ENCODE results near the gene TMPRSS2. TPM values are rescaled to one million over a fixed set of nuclear protein-coding genes. Genes with fewer than 3 reads are reported as not detected.

The TMPRSS2 gene
- total RNA-seq, 4 donors from 2014 or later, result 14.2 to 47.3 (median 15.6) TPM

- intact Hi-C loops (cut with DNase I), result no loop called here
- no peak overlapping the region for H3K4me3 ChIP-seq (replicated peaks in 1 of 3)
- no peak for DNase-seq
- H3K4me1 ChIP-seq, result peaks cover 16 to 23% of the 10 kb centered on the region in 2 donors
- no peaks in the 10 kb centered on the region for H3K9me3 ChIP-seq
- H3K27ac ChIP-seq, result no peak overlapping the region
- peaks cover 11 to 27% of the 10 kb centered on the region in 2 donors for H3K36me3 ChIP-seq
- no peaks in the 10 kb centered on the region for H3K27me3 ChIP-seq
- no peak for TF ChIP-seq POLR2A (IDR thresholded peaks at IDR 0.05)
- TF ChIP-seq, protein P1, sequence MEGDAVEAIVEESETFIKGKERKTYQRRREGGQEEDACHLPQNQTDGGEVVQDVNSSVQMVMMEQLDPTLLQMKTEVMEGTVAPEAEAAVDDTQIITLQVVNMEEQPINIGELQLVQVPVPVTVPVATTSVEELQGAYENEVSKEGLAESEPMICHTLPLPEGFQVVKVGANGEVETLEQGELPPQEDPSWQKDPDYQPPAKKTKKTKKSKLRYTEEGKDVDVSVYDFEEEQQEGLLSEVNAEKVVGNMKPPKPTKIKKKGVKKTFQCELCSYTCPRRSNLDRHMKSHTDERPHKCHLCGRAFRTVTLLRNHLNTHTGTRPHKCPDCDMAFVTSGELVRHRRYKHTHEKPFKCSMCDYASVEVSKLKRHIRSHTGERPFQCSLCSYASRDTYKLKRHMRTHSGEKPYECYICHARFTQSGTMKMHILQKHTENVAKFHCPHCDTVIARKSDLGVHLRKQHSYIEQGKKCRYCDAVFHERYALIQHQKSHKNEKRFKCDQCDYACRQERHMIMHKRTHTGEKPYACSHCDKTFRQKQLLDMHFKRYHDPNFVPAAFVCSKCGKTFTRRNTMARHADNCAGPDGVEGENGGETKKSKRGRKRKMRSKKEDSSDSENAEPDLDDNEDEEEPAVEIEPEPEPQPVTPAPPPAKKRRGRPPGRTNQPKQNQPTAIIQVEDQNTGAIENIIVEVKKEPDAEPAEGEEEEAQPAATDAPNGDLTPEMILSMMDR (IDR thresholded peaks at IDR 0.05), result no peak
- 94 to 97% methylated on average over 11 of the region's 11 CpGs for WGBS, 2 donors
These were observed 72.3 kb downstream of the TMPRSS2 start for GRCh38 chr21:41435706-41436105.

GRCh38 chr21:41433566-41433965, 74.4 kb downstream of the TMPRSS2 start:
- DNase-seq, result no peak
- no peak overlapping the region for H3K4me3 ChIP-seq (replicated peaks in 1 of 3)
- intact Hi-C loops (cut with DNase I), result no loop called here
- peaks cover 16 to 23% of the 10 kb centered on the region in 2 donors for H3K4me1 ChIP-seq
- H3K27ac ChIP-seq, result peak overlapping the region in 1 of 3 donors; percentile 41
- H3K27me3 ChIP-seq, result no peaks in the 10 kb centered on the region
- H3K36me3 ChIP-seq, result peaks cover 11 to 20% of the 10 kb centered on the region in 2 donors
- H3K9me3 ChIP-seq, result no peaks in the 10 kb centered on the region
- no peak for TF ChIP-seq POLR2A (IDR thresholded peaks at IDR 0.05)
- TF ChIP-seq, protein P1 (IDR thresholded peaks at IDR 0.05), result no peak
- WGBS, 2 donors, result 98% methylated on average over 2 of the region's 2 CpGs

- Histone ChIP-seq H3K36me3 (peaks cover 11 to 17% of the 10 kb centered on the region in 2 donors), H3K4me3 (replicated peaks in 1 of 3) (no peak overlapping the region), H3K4me1 (peaks cover 16 to 23% of the 10 kb centered on the region in 2 donors), H3K27me3 (no peaks in the 10 kb centered on the region), H3K9me3 (no peaks in the 10 kb centered on the region), H3K27ac (peak overlapping the region; percentile 74 to 89 (median 81))
- TF ChIP-seq POLR2A (IDR thresholded peaks at IDR 0.05), result no peak
- TF ChIP-seq, protein P1 (IDR thresholded peaks at IDR 0.05), result no peak
- intact Hi-C loops (cut with DNase I), result no loop called here
- WGBS, 2 donors, result 61 to 62% methylated on average over 10 of the region's 10 CpGs
- DNase-seq, result peak; percentile 77 to 80
These were observed 75.1 kb downstream of the TMPRSS2 start for GRCh38 chr21:41432562-41433460.

DNA sequence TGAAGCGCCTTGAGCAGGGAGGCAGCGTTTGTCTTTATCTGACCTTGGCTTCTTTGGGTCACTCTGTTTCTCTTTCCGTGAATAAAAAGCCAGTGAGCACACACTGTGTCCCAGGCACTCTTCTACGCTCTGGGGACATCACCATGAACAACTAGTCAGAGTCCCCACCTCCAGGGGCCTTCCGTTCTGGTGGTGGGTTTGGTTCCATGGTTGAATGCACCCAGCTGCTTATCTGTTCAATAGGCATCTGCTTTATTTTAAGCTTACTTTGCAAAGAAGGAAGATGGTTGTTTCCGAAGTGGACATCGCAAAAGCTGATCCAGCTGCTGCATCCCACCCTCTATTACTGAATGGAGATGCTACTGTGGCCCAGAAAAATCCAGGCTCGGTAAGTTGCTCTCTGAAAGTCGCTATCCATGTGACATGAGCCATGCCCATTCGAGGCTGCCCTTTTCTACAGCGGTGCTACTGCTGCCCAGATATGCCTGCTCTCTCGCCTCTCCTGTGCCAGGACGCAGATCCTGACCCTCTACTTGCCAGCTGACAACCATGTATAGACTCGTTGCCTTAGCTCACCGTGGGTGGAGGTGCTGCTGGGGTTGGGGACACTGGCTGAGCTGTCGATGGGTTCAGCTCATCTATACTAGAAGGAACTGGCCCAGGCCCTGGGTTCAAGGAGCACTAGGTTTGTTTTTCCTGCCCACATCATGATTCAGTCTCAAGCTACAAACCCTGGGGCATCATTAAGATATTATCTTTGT, 76.0 kb downstream of the TMPRSS2 start:
- intact Hi-C loops (cut with DNase I), result no loop called here
- no peak for DNase-seq
- H3K9me3 ChIP-seq, result no peaks in the 10 kb centered on the region
- TF ChIP-seq, protein P1 (IDR thresholded peaks at IDR 0.05), result no peak
- TF ChIP-seq POLR2A (IDR thresholded peaks at IDR 0.05), result no peak
- H3K36me3 ChIP-seq, result peaks cover 11 to 14% of the 10 kb centered on the region in 2 donors
- peak overlapping the region; percentile 74 to 89 (median 81) for H3K27ac ChIP-seq
- no peak overlapping the region for H3K4me3 ChIP-seq (replicated peaks in 1 of 3)
- WGBS, 2 donors, result 88 to 89% methylated on average over 14 to 16 of the region's 16 CpGs
- no peaks in the 10 kb centered on the region for H3K27me3 ChIP-seq
- peaks cover 18 to 30% of the 10 kb centered on the region in 2 donors for H3K4me1 ChIP-seq

Data from thyroid gland (tissue), 4 donors.